Dendritic cell treated with granulocyte-macrophage colony-stimulating factor and Interleukin-4, amounts not matched to agents 40 ng/mL and 50 ng/mL, for 4 days (primary cell): ENCODE results near the gene MIA2.
"Not testable (repeated sequence)": the region's sequence is repeated elsewhere in the genome, so short reads cannot be mapped to it uniquely, and the experiment has no call there.

Experiments used
- H3K27ac Mint-ChIP-seq: one replicate; pipeline ENCODE4 v1.8.0; 2022; ENCODE audit warnings: mild to moderate bottlenecking, mixed read lengths
- H3K27me3 Mint-ChIP-seq: one replicate; pipeline ENCODE4 v1.8.0; 2022; ENCODE audit warnings: mild to moderate bottlenecking, mixed read lengths
- H3K36me3 Mint-ChIP-seq: one replicate; pipeline ENCODE4 v1.8.0; 2022; ENCODE audit warnings: low read depth, mixed read lengths
- H3K4me1 Mint-ChIP-seq: one replicate; pipeline ENCODE4 v1.8.0; 2022; ENCODE audit warnings: low read depth, mixed read lengths
- H3K4me3 Mint-ChIP-seq: one replicate; pipeline ENCODE4 v1.8.0; 2022; ENCODE audit warnings: mild to moderate bottlenecking, moderate library complexity, mixed read lengths
- H3K9me3 Mint-ChIP-seq: one replicate; pipeline ENCODE4 v1.8.0; 2022; ENCODE audit warnings: mixed read lengths
- intact Hi-C: fragments of 100-400 bp; cut with micrococcal nuclease; formaldehyde crosslinking; loops from one replicate; pipeline ENCODE4 v1.15.0; 2022

MIA2 gene

DNA sequence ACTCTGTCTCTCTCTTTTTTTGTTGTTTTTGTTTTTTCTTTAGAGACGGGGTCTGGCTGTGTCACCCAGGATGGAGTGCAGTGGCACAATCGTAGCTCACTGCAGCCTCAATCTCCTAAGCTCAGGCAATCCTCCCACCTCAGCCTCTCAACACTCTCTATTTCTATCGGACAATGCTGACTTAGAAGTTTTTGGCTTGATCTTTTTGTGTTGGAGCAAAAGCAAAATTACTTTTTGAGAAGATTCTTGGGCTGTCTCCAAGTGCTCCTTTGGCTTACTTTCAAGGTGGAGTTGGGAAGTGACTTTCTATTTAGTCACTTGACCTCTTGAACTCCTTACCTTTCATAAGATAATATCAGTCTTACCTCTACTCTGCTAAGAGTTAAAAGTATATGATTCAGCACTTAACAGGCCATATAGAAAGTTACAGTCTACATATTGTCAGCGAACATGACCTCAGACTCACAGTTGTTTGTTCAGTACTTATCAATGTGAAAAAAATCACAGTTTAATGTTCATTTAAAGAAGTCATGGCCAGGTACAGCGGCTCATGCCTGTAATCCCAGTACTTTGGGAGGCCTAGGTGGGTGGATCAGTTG lies 15.4 kb upstream of the MIA2 start:
- Mint-ChIP-seq H3K4me1 (peaks cover 6% of the 10 kb centered on the region), H3K27ac (no peak overlapping the region), H3K4me3 (no peak overlapping the region), H3K9me3 (peaks cover 8% of the 10 kb centered on the region), H3K36me3 (no peaks in the 10 kb centered on the region), H3K27me3 (no peaks in the 10 kb centered on the region)
- intact Hi-C loops: no loop called here

DNA sequence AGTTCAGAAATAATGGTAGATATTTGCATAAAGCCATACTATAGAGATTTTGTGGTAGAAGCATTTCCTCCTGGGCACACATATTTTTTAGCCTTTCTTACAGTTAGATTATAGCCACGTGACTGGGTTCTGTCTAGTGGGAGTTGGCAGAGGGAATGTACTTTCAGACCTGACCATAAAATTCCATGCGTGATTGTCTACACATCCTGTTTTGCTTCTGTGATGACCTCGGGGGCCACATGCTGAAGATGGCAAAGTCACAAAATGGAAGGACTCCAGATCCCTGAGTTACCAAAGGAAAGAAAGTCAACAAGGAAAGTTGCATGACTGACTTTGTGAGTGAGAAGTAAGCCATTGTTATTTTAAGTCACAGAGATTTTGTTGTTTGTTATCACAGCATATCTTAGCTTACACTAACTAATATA lies 14.6 kb upstream of the MIA2 start:
- Mint-ChIP-seq H3K9me3 (peaks cover 8% of the 10 kb centered on the region), H3K4me3 (no peak overlapping the region), H3K27ac (no peak overlapping the region), H3K36me3 (no peaks in the 10 kb centered on the region), H3K4me1 (peaks cover 6% of the 10 kb centered on the region), H3K27me3 (no peaks in the 10 kb centered on the region)
- intact Hi-C loops: no loop called here

DNA sequence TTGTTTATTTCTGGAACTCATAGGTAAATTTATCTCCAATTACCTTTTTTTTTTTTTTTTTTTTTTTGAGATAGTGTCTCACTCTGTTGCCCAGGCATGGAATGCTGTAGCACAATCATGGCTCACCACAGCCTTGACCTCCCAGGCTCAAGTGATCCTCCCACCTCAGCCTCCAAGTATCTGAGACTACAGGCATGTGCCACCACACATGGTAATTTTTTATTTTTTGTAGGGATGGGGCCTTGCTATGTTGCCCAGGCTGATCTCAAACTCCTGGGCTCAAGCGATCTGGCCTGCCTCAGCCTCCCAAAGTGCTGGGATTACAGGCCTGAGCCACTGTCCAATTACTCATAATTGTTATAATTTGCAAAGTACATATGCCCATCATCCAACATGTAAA lies 13.2 kb upstream of the MIA2 start:
- H3K27ac Mint-ChIP-seq, H3K36me3 Mint-ChIP-seq, H3K9me3 Mint-ChIP-seq, H3K27me3 Mint-ChIP-seq, intact Hi-C loops, H3K4me1 Mint-ChIP-seq, H3K4me3 Mint-ChIP-seq: not testable (repeated sequence)

DNA sequence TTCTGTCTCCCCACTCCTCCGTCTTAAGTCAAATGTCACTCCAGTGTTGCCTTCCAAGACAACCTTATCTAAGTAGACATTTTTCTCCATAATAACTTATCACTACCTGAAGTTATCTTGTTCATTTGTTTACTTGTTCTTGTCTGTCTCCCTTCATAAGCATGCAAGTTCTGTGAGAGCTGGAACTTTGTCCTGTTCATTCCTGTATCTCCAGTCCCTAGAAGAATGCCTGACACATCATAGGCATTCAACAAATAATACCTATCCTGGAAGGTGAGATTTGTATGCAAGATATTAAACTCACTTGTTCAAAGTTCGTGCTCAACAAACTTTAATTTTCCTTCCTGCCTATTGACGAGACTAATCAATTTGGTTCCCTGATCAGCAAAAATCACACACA lies 5.7 kb upstream of the MIA2 start:
- Mint-ChIP-seq H3K27ac (no peak overlapping the region), H3K9me3 (no peaks in the 10 kb centered on the region), H3K27me3 (no peaks in the 10 kb centered on the region), H3K4me1 (peaks cover 5% of the 10 kb centered on the region), H3K36me3 (no peaks in the 10 kb centered on the region), H3K4me3 (no peak overlapping the region)
- intact Hi-C loops: no loop called here

DNA sequence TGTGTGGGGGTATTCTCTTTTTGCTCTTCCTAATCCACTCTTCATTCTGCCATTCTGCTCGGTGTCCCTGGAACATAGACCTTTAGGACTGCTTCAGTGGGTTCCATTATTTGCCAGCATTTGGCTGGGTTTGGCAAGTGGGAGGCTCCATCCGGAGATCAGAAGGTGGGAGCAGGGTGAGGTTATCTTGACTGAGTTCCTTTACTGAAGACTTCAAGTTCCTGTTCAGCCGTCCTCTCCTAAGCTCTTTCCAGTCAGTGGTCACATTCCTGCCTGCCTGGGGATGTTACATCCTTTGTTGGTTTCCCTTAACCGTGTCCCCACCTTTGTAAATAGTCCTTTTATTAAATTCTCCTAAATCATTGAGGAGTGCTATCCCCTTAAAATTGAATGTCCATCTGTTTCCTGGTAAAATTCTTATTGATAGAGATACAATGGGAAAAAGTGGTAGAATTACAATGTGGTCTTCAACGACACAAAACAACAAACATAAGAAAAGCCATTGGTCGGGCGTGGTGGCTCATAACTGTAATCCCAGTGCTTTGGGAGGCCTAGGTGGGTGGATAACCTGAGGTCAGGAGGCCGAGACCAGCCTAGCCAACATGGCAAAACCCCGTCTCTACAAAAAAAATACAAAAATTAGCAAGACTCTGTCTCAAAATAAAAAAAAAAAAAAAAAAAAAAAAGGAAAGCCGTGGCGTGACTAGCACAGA lies 5.0 kb upstream of the MIA2 start:
- H3K4me1 Mint-ChIP-seq: peaks cover 7% of the 10 kb centered on the region
- no peak overlapping the region for H3K4me3 Mint-ChIP-seq
- no peaks in the 10 kb centered on the region for H3K27me3 Mint-ChIP-seq
- intact Hi-C loops: no loop called here
- H3K9me3 Mint-ChIP-seq: no peaks in the 10 kb centered on the region
- H3K27ac Mint-ChIP-seq: no peak overlapping the region
- H3K36me3 Mint-ChIP-seq: no peaks in the 10 kb centered on the region

DNA sequence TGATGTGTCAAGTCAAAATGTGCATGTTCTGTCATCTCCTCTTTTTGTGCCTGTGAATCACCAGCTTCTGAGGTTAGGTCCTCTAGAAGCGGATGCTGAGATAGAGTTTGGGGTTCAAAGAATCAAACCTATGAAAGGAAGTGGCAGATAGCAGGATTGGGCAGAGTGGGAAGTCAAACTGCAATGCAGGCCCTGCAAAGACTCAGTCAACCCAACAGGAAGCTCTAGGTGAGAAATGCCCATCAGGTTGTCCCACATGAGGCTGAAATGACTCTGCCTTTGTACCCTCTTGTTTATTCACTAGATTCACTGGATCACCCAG lies 4.5 kb upstream of the MIA2 start:
- no peaks in the 10 kb centered on the region for H3K9me3 Mint-ChIP-seq
- H3K4me1 Mint-ChIP-seq: peaks cover 7% of the 10 kb centered on the region
- no peaks in the 10 kb centered on the region for H3K27me3 Mint-ChIP-seq
- intact Hi-C loops: no loop called here
- H3K36me3 Mint-ChIP-seq: no peaks in the 10 kb centered on the region
- no peak overlapping the region for H3K27ac Mint-ChIP-seq
- no peak overlapping the region for H3K4me3 Mint-ChIP-seq

DNA sequence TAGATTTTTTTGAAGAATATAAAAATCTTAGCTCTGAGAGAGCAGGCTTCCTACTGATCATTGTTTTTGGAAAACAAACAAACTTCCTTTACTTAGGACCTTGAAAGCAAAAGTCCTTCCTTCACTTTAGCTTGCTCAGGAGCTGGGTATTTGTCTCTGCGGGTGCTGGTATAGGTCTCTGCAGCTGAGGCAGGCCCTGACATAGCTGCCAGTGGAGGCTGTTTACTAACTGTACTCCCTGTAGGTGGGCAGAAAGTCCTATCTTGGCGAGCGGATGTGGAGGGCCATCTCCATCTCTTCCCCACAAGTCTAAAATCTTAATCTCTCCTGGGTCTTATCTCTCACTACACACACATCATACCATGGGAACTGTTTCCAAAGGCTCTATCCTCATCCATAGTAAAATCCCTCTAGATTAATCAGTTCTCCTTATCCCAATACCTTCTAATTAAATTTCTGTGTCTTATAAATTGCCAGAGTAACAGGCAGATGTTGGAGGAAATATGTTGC lies 4.1 kb upstream of the MIA2 start:
- Mint-ChIP-seq H3K4me1 (peaks cover 7% of the 10 kb centered on the region), H3K27ac (no peak overlapping the region), H3K36me3 (no peaks in the 10 kb centered on the region), H3K9me3 (no peaks in the 10 kb centered on the region), H3K4me3 (no peak overlapping the region), H3K27me3 (no peaks in the 10 kb centered on the region)
- intact Hi-C loops: no loop called here

DNA sequence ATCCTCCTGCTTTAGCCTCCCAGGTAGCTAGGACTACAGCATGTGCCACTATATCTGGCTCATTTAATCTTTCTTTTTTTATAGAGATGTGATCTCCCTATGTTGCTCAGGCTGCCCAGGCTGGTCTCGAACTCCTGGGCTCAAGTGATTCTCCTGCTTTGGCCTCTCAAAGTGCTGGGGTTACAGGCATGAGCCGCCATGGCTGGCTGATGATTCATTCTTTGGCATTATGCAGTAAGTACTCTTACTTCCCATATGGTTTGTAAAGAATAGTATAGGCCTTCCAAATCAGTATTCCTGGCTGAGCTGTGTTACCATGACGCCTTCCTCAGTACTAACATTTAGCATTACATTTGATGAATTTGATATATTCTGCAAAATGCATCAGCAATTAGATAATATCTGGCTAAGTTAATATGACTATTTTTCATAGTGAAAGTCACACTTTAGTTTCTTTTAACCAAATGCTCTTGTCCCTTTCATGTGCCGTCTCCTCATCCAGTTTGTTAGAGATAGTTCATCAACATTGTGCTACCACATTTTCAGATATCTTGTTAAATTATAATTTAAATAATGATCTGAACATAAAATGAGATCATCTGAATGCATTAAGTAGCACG lies 3.2 kb upstream of the MIA2 start:
- Mint-ChIP-seq H3K4me3 (no peak overlapping the region), H3K27ac (no peak overlapping the region), H3K36me3 (no peaks in the 10 kb centered on the region), H3K4me1 (peaks cover 7% of the 10 kb centered on the region), H3K27me3 (no peaks in the 10 kb centered on the region), H3K9me3 (no peaks in the 10 kb centered on the region)
- intact Hi-C loops: no loop called here

DNA sequence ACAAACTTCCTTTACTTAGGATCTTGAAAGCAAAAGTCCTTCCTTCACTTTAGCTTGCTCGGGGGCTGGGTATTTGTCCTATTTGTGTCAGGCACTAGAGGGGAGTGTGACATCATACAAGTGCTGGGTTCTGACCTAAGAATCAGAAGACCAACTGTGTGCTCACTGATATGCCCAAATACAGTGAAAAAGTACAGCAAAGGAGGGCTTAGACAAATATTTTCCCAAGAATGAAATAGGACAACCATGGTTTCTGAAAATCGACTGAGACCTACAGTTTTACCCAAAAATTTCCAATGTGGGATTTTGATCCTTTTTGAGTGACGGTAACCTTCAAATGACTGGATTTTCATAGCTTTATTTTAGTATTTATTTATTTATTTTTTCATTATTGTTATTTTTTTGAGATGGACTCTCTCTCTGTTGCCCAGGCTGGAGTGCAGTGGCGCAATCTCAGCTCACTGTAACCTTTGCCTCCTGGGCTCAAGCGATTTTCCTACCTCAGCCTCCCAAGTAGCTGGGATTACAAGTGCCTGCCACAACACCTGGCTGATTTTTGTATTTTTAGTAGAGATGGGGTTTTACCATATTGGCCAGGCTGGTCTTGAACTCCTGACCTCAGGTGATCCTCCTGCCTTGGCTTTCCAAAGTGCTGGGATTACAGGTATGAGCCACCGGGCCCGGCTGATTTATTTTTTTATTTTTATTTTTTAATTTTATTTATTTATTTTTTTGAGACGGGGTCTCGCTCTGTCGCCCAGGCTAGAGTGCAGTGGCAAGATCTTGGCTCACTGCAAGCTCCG lies 1.8 kb upstream of the MIA2 start:
- intact Hi-C loops, H3K4me3 Mint-ChIP-seq, H3K27me3 Mint-ChIP-seq, H3K27ac Mint-ChIP-seq, H3K9me3 Mint-ChIP-seq, H3K36me3 Mint-ChIP-seq, H3K4me1 Mint-ChIP-seq: not testable (repeated sequence)

DNA sequence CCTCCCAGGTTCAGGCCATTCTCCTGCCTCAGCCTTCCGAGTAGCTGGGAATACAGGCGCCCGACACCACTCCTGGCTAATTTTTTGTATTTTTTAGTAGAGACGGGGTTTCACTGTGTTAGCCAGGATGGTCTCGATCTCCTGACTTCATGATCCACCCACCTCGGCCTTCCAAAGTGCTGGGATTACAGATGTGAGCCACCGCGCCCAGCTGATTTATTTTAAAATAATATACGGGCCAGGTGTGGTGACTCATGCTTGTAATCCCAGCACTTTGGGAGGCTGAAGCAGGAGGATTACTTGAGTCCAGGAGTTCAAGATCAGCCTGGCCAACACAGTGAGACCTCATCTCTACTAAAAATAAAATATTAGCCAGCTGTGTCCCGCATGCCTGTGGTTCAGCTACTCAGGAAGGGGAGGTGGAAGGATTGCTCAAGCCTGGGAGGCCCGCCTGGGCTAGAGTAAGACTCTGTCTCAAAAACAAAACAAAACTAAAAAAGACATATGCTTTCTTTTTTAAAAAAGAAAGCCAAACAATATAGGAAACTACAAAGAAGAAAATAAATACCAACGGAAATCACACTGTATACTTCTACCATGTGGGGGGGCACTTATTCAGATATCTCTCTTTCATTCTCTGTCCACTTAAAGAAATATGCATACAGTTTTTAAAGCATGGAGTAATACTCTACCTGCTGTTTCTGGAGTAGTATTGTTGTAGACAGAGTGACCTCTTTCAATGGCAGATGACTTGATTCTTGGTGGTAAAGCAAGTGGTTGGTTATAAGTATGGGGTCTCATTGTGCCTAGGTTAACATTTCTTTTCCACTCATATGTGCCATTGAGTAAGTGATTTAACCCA lies 930 bp upstream of the MIA2 start:
- H3K4me1 Mint-ChIP-seq: peaks cover 7% of the 10 kb centered on the region
- intact Hi-C loops: no loop called here
- no peak overlapping the region for H3K4me3 Mint-ChIP-seq
- no peaks in the 10 kb centered on the region for H3K36me3 Mint-ChIP-seq
- no peaks in the 10 kb centered on the region for H3K27me3 Mint-ChIP-seq
- H3K9me3 Mint-ChIP-seq: no peaks in the 10 kb centered on the region
- peak overlapping the region; percentile 30 for H3K27ac Mint-ChIP-seq

DNA sequence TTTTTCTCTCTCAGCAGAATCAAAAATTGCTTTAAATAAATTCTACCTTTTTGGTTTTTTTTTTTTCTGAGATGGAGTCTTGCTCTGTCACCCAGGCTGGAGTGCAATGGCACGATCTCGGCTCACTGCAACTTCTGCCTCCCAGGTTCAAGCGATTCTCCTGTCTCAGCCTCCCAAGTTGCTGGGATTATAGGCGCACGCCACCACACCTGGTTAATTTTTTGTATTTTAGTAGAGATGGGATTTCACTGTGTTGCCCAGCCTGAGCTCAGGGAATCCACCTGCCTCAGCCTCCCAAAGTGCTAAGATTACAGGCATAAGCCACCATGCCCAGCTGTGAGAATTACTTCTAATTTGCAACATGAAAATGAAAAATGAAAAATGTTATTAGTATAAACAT lies 1.3 kb downstream of the MIA2 start:
- H3K4me3 Mint-ChIP-seq, intact Hi-C loops, H3K27me3 Mint-ChIP-seq, H3K9me3 Mint-ChIP-seq, H3K4me1 Mint-ChIP-seq, H3K27ac Mint-ChIP-seq, H3K36me3 Mint-ChIP-seq: not testable (repeated sequence)

DNA sequence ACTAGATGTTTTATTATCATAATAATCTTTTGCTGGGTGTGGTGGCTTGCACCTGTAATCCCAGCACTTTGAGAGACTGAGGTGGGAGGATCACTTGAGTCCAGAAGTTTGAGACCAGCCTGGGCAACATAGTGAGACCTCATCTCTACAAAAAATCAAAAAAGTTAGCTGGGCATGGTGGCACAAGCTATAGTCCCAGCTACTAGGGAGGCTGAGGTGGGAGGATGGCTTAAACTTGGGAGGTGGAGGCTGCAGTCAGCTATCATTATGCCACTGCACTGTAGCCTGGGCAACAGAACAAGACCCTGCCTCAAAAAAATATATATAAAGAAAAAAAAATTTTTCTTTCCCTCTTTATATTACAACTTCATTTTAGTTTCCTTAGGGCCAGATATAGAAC lies 1.8 kb downstream of the MIA2 start:
- H3K9me3 Mint-ChIP-seq, H3K4me1 Mint-ChIP-seq, H3K4me3 Mint-ChIP-seq, intact Hi-C loops, H3K36me3 Mint-ChIP-seq, H3K27ac Mint-ChIP-seq, H3K27me3 Mint-ChIP-seq: not testable (repeated sequence)

DNA sequence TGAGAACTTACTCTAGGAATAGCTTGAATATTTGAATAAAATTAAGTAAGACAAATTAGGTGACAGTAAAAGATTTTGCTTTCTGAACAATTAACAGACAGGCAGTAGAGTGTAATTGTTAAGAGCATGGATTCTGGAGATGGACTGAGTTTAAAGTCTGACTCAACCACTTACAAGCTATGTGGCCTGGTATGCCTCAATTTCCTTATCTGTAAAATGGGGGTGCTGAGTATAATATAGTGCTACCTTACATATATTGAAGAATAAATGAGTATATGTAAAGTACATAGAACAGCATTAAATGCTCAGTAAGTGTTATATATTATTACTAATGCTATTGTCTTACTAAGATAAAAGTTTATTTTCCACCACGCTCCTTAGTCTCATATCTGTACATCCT lies 7.1 kb downstream of the MIA2 start:
- no peaks in the 10 kb centered on the region for H3K4me1 Mint-ChIP-seq
- no peaks in the 10 kb centered on the region for H3K9me3 Mint-ChIP-seq
- intact Hi-C loops: no loop called here
- no peak overlapping the region for H3K27ac Mint-ChIP-seq
- no peak overlapping the region for H3K4me3 Mint-ChIP-seq
- no peaks in the 10 kb centered on the region for H3K27me3 Mint-ChIP-seq
- H3K36me3 Mint-ChIP-seq: no peaks in the 10 kb centered on the region
